SU-DHL-6 (cell line): Measurements from ENCODE around the gene GATD1.

Experiments
- H2AFZ ChIP-seq: fragments of 200-600 bp; sonication (generic); 2 replicates; pipeline ENCODE4 v1.6.1; 2014; ENCODE audit warnings: low read depth, mild to moderate bottlenecking, moderate library complexity, mixed read lengths, antibody characterized with exemption, low read length; ENCODE audit not compliant: severe bottlenecking
- H3F3A ChIP-seq: fragments of 200-600 bp; shearing (Covaris generic); 2 replicates; pipeline ENCODE4 v1.6.0; 2016; ENCODE audit warnings: antibody characterized with exemption, mild to moderate bottlenecking; ENCODE audit not compliant: insufficient read depth
- H3K27ac ChIP-seq: fragments of 200-600 bp; sonication (generic); 2 replicates; pipeline ENCODE4 v1.5.1; 2016; ENCODE audit warnings: low read depth, mild to moderate bottlenecking, low read length, moderate library complexity, mixed read lengths
- H3K27me3 ChIP-seq: fragments of 200-600 bp; sonication (generic), shearing (Covaris generic); 2 replicates; pipeline ENCODE4 v1.6.0; 2014; ENCODE audit warnings: mild to moderate bottlenecking, low read length
- H3K36me3 ChIP-seq: fragments of 200-600 bp; sonication (generic); 2 replicates; pipeline ENCODE4 v1.6.1; 2014; ENCODE audit warnings: mild to moderate bottlenecking, low read length, mixed read lengths
- H3K4me2 ChIP-seq: fragments of 300-600, 200-600 bp; shearing (Covaris generic), sonication (generic); 2 replicates; pipeline ENCODE4 v1.6.0; 2014; ENCODE audit warnings: low read length, low read depth, mild to moderate bottlenecking; ENCODE audit not compliant: poor library complexity, severe bottlenecking
- H3K4me3 ChIP-seq: fragments of 200-600 bp; sonication (generic); 2 replicates; pipeline ENCODE4 v1.5.1; 2014; ENCODE audit warnings: antibody characterized with exemption, low read length, mild to moderate bottlenecking, mixed read lengths; ENCODE audit not compliant: insufficient read depth, poor library complexity, severe bottlenecking
- H3K79me2 ChIP-seq: fragments of 200-600 bp; sonication (generic); 2 replicates; pipeline ENCODE4 v1.6.1; 2014; ENCODE audit warnings: mild to moderate bottlenecking, low read length, moderate library complexity; ENCODE audit not compliant: insufficient read depth
- H3K9ac ChIP-seq: fragments of 200-600 bp; sonication (generic); 2 replicates; pipeline ENCODE4 v1.7.0; 2014; ENCODE audit warnings: mild to moderate bottlenecking, low read length
- H3K9me2 ChIP-seq: fragments of 200-600 bp; sonication (generic); replicated peaks from 2 replicates; pipeline ENCODE4 v1.6.1; 2014; ENCODE audit warnings: low read length; ENCODE audit not compliant: insufficient read depth
- H3K9me3 ChIP-seq: fragments of 200-600 bp; sonication (generic); 2 replicates; pipeline ENCODE4 v1.6.1; 2014; ENCODE audit warnings: low read length, mixed read lengths; ENCODE audit not compliant: insufficient read depth
- H4K20me1 ChIP-seq: fragments of 200-600 bp; sonication (generic); 2 replicates; pipeline ENCODE4 v1.6.1; 2014; ENCODE audit warnings: low read depth, mild to moderate bottlenecking, antibody characterized with exemption, low read length, moderate library complexity, mixed read lengths
- EZH2phosphoT487 ChIP-seq: fragments of 200-600 bp; sonication (generic), shearing (Covaris generic); conservative IDR thresholded peaks from 2 replicates; pipeline ENCODE4 v1.6.1; 2018; ENCODE audit warnings: mild to moderate bottlenecking, antibody characterized with exemption, low read length, moderate library complexity, mixed read lengths
- TF ChIP-seq, protein P1 (sequence below): fragments of 200-600 bp; sonication (generic); IDR thresholded peaks from one replicate; pipeline ENCODE4 v1.5.1; 2017; ENCODE audit warnings: antibody characterized with exemption, mild to moderate bottlenecking, low read length, moderate library complexity; ENCODE audit not compliant: insufficient read depth, poor library complexity, severe bottlenecking

Gene GATD1

DNA sequence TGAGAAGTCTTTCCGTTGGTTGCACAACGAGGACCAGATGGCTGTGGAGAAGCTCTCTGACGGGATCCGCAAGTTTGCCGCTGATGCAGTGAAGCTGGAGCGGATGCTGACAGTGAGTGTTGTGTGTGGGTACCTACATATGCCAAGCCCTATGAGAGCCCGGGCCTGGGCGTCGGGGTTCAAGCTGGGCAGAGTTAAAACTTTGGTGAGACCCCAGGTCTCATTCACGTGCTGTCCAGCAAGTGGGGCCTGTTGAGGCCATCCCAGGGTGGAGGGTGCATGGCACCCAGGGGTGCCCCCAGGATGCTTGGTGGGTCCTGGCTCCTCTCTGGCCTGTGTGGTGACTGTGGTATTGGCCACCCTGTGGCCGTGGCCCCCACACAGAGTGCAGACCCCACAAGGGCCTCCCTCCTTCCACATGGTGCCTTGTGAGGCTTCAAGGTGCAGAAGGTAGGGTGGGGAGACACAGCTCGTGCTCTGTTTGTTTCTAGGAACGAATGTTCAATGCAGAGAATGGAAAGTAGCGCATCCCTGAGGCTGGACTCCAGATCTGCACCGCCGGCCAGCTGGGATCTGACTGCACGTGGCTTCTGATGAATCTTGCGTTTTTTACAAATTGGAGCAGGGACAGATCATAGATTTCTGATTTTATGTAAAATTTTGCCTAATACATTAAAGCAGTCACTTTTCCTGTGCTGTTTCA is 12.8 kb downstream of the GATD1 start:
- Histone ChIP-seq H3K9me2 (no peaks in the 10 kb centered on the region), H3K27ac (no peak overlapping the region), H3K4me3 (no peak overlapping the region), H3K9ac (no peak overlapping the region), H3K9me3 (no peaks in the 10 kb centered on the region), H3K27me3 (no peaks in the 10 kb centered on the region), H2AFZ (no peak overlapping the region), H4K20me1 (no peaks in the 10 kb centered on the region), H3K4me2 (no peak overlapping the region), H3K79me2 (no peaks in the 10 kb centered on the region), H3K36me3 (peaks cover 8% of the 10 kb centered on the region; the same call in 1 of the 2 replicates), H3F3A (peaks cover 14% of the 10 kb centered on the region)
- TF ChIP-seq, protein P1, sequence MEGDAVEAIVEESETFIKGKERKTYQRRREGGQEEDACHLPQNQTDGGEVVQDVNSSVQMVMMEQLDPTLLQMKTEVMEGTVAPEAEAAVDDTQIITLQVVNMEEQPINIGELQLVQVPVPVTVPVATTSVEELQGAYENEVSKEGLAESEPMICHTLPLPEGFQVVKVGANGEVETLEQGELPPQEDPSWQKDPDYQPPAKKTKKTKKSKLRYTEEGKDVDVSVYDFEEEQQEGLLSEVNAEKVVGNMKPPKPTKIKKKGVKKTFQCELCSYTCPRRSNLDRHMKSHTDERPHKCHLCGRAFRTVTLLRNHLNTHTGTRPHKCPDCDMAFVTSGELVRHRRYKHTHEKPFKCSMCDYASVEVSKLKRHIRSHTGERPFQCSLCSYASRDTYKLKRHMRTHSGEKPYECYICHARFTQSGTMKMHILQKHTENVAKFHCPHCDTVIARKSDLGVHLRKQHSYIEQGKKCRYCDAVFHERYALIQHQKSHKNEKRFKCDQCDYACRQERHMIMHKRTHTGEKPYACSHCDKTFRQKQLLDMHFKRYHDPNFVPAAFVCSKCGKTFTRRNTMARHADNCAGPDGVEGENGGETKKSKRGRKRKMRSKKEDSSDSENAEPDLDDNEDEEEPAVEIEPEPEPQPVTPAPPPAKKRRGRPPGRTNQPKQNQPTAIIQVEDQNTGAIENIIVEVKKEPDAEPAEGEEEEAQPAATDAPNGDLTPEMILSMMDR: no peak

DNA sequence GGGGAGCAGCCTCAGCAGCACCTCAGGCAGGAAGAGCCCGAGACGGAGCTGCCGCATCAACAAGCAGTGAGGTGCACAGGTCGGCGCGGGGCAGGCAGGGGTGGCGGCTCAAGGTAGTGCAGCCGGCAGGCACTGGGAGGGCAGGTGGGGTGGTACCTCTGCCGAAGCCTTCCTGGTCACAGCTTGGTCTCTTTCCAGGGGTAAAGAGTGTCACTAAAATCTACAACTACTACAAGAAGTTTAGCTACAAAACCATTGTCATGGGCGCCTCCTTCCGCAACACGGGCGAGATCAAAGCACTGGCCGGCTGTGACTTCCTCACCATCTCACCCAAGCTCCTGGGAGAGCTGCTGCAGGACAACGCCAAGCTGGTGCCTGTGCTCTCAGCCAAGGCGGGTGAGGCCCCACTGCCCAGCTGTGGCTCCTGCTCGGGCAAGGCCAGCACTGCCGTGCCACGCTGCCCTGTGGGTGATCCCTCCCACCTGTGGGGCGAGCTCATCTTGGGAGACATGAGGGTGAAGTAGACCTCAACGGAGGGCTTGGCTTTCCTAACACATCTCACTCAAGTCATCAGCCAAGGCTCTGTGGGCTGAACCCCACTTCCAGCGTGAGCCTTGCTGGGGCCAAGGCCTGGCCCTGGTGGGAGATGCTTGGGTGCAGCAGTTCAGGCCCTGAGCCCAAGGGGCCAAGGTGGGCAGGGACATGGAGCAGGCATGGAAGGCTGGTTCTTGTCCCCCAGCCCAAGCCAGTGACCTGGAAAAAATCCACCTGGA is 13.6 kb downstream of the GATD1 start:
- Histone ChIP-seq H3K9me2 (no peaks in the 10 kb centered on the region), H3K4me3 (no peak overlapping the region), H3F3A (peaks cover 14% of the 10 kb centered on the region), H2AFZ (no peak overlapping the region), H3K79me2 (no peaks in the 10 kb centered on the region), H3K9me3 (no peaks in the 10 kb centered on the region), H3K9ac (no peak overlapping the region), H3K27ac (no peak overlapping the region), H3K27me3 (no peaks in the 10 kb centered on the region), H4K20me1 (no peaks in the 10 kb centered on the region), H3K36me3 (peaks cover 8% of the 10 kb centered on the region; the same call in 1 of the 2 replicates), H3K4me2 (no peak overlapping the region)
- TF ChIP-seq, protein P1: no peak
- TF ChIP-seq EZH2phosphoT487: no peak

DNA sequence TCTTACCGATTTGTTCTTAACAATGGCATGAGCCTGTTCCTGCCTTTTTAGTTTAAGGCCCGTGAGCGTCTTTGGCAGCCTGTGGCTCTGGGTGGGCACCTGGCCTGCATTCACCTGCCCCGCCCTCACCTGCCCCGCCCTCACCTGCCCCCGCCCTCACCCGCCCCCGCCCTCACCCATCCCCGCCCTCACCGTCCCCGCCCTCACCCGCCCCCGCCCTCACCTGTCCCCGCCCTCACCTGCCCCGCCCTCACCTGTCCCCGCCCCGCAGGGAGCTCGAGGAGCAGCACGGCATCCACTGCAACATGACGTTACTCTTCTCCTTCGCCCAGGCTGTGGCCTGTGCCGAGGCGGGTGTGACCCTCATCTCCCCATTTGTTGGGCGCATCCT is 14.2 kb downstream of the GATD1 start:
- no peak overlapping the region for H3K9ac ChIP-seq
- H2AFZ ChIP-seq: no peak overlapping the region
- H3K36me3 ChIP-seq: peaks cover 8% of the 10 kb centered on the region; the same call in 1 of the 2 replicates
- no peak overlapping the region for H3K4me3 ChIP-seq
- H3K4me2 ChIP-seq: no peak overlapping the region
- H3K27ac ChIP-seq: no peak overlapping the region
- no peaks in the 10 kb centered on the region for H3K9me2 ChIP-seq
- H3K79me2 ChIP-seq: no peaks in the 10 kb centered on the region
- H4K20me1 ChIP-seq: no peaks in the 10 kb centered on the region
- no peak for TF ChIP-seq EZH2phosphoT487
- TF ChIP-seq, protein P1: no peak
- peaks cover 14% of the 10 kb centered on the region for H3F3A ChIP-seq
- H3K27me3 ChIP-seq: no peaks in the 10 kb centered on the region
- H3K9me3 ChIP-seq: no peaks in the 10 kb centered on the region
